Measurements from ENCODE around the gene ANKRD22. TPM values are rescaled to one million over a fixed set of nuclear protein-coding genes. Genes with fewer than 3 reads are reported as not detected.

Gene ANKRD22
- total RNA-seq: 1 to 10 TPM in 1 of 2 donors, under 1 TPM in 1; 0.42 to 1.0 TPM
- under 1 TPM; 0.38 to 0.43 TPM for polyA plus RNA-seq

GRCh38 chr10:88851706-88852105 lies at the start of gene ANKRD22:
TSS of gene ANKRD22 (minus strand) at chr10:88851844. CDS start at chr10:88851607, 237 bp downstream.
- WGBS: 62% methylated on average over 5 of the region's 5 CpGs
- Histone ChIP-seq H3K9ac (ENCODE audit: low read depth in 1 of 2, low read length in 2 of 2) (no peak within 1 kb of the TSS), H3K9me3 (ENCODE audit: control insufficient read depth in 4 of 4, low read length in 3 of 4) (no peaks in the 10 kb centered on the region), H3K27me3 (ENCODE audit: control insufficient read depth in 4 of 4, insufficient read depth in 4 of 4, low read length in 3 of 4) (no peaks in the 10 kb centered on the region), H3K4me3 (ENCODE audit: low read depth in 1 of 3, low read length in 3 of 3) (no peak within 1 kb of the TSS), H3K36me3 (ENCODE audit: control insufficient read depth in 4 of 4, insufficient read depth in 3 of 4, low read depth in 1 of 4, low read length in 3 of 4) (no peaks in the 10 kb centered on the region), H3K4me1 (ENCODE audit: control insufficient read depth in 4 of 4, insufficient read depth in 4 of 4, low read length in 3 of 4) (peaks cover 5 to 27% (median 22%) of the 10 kb centered on the region in 4 donors), H3K27ac (ENCODE audit: low read depth in 1 of 2, low read length in 2 of 2) (no peak within 1 kb of the TSS)
- DNase-seq (ENCODE audit: low spot score): no peak
- TF ChIP-seq EGR1 (IDR thresholded peaks at IDR 0.05; ENCODE audit: low read depth in 2 of 2) (no peak), FOXA1 (IDR thresholded peaks at IDR 0.05) (no peak), RAD21 (IDR thresholded peaks at IDR 0.05) (no peak), MAX (IDR thresholded peaks at IDR 0.05) (no peak), ZBTB33 (IDR thresholded peaks at IDR 0.05) (no peak)

- TF ChIP-seq JUND (IDR thresholded peaks at IDR 0.05) (no peak), EGR1 (IDR thresholded peaks at IDR 0.05; ENCODE audit: low read depth in 2 of 2) (no peak), SP1 (IDR thresholded peaks at IDR 0.05) (no peak)
- H3K27me3 ChIP-seq (ENCODE audit: control insufficient read depth in 4 of 4, insufficient read depth in 4 of 4, low read length in 3 of 4): no peaks in the 10 kb centered on the region
- no peak for DNase-seq (ENCODE audit: low spot score)
- H3K4me3 ChIP-seq (ENCODE audit: low read depth in 1 of 3, low read length in 3 of 3): no peak overlapping the region
- H3K36me3 ChIP-seq (ENCODE audit: control insufficient read depth in 4 of 4, insufficient read depth in 3 of 4, low read depth in 1 of 4, low read length in 3 of 4): peaks cover 0 to 3% (median 1%) of the 10 kb centered on the region in 4 donors
- no peaks in the 10 kb centered on the region for H3K9me3 ChIP-seq (ENCODE audit: control insufficient read depth in 4 of 4, low read length in 3 of 4)
- 95% methylated on average over 2 of the region's 2 CpGs for WGBS
- peaks cover 4 to 17% (median 13%) of the 10 kb centered on the region in 4 donors for H3K4me1 ChIP-seq (ENCODE audit: control insufficient read depth in 4 of 4, insufficient read depth in 4 of 4, low read length in 3 of 4)
- no peak overlapping the region for H3K27ac ChIP-seq (ENCODE audit: low read depth in 1 of 2, low read length in 2 of 2)
- no peak overlapping the region for H3K9ac ChIP-seq (ENCODE audit: low read depth in 1 of 2, low read length in 2 of 2)
Measured at GRCh38 chr10:88899886-88900285, 48.2 kb upstream of the ANKRD22 start.

GRCh38 chr10:88898727-88899126 lies 47.1 kb upstream of the ANKRD22 start:
- TF ChIP-seq HNF4G (IDR thresholded peaks at IDR 0.05) (no peak), ZBTB33 (IDR thresholded peaks at IDR 0.05) (no peak), HNF4A (conservative IDR thresholded peaks at IDR 0.05) (no peak), RXRA (IDR thresholded peaks at IDR 0.05) (no peak), NR2F2 (IDR thresholded peaks at IDR 0.05) (no peak), FOXA1 (IDR thresholded peaks at IDR 0.05) (no peak), SP1 (IDR thresholded peaks at IDR 0.05) (no peak), REST (IDR thresholded peaks at IDR 0.05) (no peak)
- Histone ChIP-seq H3K27me3 (ENCODE audit: control insufficient read depth in 4 of 4, insufficient read depth in 4 of 4, low read length in 3 of 4) (no peaks in the 10 kb centered on the region), H3K4me1 (ENCODE audit: control insufficient read depth in 4 of 4, insufficient read depth in 4 of 4, low read length in 3 of 4) (peaks cover 7 to 17% (median 14%) of the 10 kb centered on the region in 4 donors), H3K36me3 (ENCODE audit: control insufficient read depth in 4 of 4, insufficient read depth in 3 of 4, low read depth in 1 of 4, low read length in 3 of 4) (no peaks in the 10 kb centered on the region), H3K9ac (ENCODE audit: low read depth in 1 of 2, low read length in 2 of 2) (no peak overlapping the region), H3K27ac (ENCODE audit: low read depth in 1 of 2, low read length in 2 of 2) (no peak overlapping the region), H3K4me3 (ENCODE audit: low read depth in 1 of 3, low read length in 3 of 3) (no peak overlapping the region), H3K9me3 (ENCODE audit: control insufficient read depth in 4 of 4, low read length in 3 of 4) (no peaks in the 10 kb centered on the region)
- WGBS: 91% methylated on average over 3 of the region's 3 CpGs
- DNase-seq (ENCODE audit: low spot score): no peak

All from liver (tissue), 9 donors.